VCaP (cell line): ENCODE data around the gene MBD2.
A peak's percentile ranks its signal among the peaks of the same experiment; 100 is the strongest.

Source experiments
- H3K27ac ChIP-seq: fragments of 450-650 bp; 2 replicates; pipeline ENCODE4 v1.5.1; 2017
- CTCF ChIP-seq: fragments of 450-650 bp; conservative IDR thresholded peaks from 2 replicates; pipeline ENCODE4 v1.5.1; 2017; ENCODE audit warnings: mild to moderate bottlenecking, moderate library complexity

Gene MBD2

DNA sequence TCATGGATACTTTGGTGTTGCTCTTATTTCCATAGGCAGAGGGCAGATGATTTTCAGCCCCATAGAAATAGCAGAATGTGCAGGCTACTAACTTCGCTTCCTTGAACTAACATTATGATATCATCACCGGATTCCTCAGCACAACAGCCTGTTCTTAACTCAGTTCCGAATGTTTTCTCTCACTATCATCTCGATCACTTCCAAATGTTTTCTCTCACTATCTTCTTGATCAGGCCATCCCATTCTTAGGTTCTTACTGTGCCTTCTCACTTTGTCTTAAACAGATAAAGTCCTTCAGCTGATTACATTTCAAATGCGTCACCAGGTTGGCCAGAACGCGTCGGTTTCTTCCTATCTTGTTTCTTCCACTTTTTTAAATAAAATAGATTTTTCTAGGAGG lies 11.4 kb upstream of the MBD2 start:
- no peak for TF ChIP-seq CTCF
- H3K27ac ChIP-seq: 0 out of 2 replicates have a peak overlapping the region, but pooled peaks have one; percentile 2

DNA sequence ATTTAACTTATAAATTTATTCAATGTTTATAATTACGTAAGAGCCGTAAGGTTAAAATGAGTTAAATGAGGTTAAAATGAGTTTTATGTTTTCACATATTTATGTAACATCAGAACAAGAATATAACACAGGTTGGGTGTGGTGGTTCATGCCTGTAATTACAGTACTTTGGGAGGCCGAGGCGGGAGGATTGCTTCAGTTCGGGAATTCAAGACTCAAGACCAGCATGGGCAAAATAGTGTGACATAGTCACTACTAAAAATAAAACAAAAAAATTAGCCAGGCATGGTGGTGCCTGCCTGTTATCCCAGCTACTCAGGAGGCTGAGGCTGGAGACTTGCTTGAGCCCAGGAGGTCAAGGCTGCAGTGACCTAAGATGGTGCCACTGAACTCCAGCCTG lies 9.3 kb upstream of the MBD2 start:
- no peak for TF ChIP-seq CTCF
- no peak overlapping the region for H3K27ac ChIP-seq

DNA sequence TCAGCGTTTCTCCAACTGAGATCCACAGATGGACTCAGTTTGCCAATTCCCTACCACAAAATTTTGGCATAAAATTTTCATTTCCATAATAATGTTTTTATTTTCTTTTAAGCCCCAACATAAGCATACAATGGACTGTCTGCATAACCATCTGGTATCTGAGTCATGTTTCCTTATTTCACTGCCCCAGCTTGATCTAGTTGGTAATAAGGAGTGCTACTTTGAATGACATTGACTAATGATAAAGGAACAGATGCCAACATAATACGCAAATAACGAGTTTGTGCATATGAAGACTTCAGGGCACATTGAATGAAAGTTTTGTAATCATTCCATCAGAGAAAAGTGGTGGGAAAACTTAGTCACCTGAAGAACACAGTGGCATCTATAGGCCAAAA lies 8.8 kb upstream of the MBD2 start:
- TF ChIP-seq CTCF: no peak
- no peak overlapping the region for H3K27ac ChIP-seq

- H3K27ac ChIP-seq: no peak overlapping the region
- no peak for TF ChIP-seq CTCF
Observed at GRCh38 chr18:54232485-54233227, 8.2 kb upstream of the MBD2 start.

GRCh38 chr18:54229421-54230059 lies 5.1 kb upstream of the MBD2 start:
- TF ChIP-seq CTCF: no peak
- H3K27ac ChIP-seq: no peak overlapping the region

DNA sequence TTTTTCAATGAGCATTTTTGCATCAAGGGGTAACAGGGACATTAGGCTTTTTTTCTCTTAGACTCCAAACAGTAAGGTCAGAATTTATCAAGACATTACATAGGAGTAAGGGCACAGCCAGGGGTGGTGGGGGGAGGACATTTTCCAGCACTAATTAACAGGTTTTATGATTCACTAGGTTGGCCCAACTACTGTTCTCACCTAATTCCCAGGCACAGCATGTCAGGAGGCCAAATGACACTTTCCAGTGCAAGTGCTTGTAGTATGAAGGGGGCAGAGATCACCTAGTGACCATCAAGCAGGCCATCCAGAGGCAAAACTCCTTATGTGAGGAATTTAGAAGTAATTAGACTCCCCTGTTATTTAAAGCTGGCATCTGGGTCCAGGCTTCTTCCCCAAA lies 3.9 kb upstream of the MBD2 start:
- H3K27ac ChIP-seq: no peak overlapping the region
- TF ChIP-seq CTCF: no peak

DNA sequence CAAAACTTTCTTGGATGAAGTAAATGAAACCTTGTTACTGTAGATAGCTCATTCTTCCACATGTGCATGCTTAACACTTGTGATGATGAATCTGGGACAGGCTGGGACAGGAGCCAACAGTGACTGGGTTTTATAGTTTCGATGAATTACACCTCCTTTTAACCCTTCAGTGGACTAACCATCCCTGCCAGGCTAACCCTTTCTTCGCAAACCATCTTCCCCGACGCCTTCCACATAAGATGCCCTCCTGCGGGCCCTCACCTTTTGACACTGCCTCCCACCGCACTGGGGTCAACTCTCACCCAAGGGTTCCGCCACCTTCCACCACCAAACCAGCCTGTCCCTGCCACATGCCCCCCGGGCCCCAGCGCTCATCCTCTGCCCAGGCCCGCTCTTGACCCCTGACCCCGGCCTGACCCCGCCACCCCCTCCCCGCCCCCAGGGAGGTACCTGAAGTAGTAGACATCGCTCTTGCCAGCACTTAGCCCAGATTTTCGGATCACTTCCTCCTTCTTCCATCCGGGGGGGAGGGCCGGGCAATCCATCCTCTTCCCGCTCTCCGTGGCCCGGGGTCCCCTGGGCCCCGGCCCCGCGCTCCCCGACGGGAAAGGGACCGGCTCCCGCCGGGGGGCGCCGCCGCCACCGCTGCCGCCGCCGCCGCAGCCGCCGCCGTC lies 764 bp downstream of the MBD2 start:
- H3K27ac ChIP-seq: peak overlapping the region; percentile 86
- TF ChIP-seq CTCF: peak; percentile 30; the same call in 1 of the 2 replicates
